ENCODE measurements around the gene SEMA6A. TPM values are rescaled to one million over a fixed set of nuclear protein-coding genes. Genes with fewer than 3 reads are reported as not detected.
"Not testable (repeated sequence)": the region's sequence is repeated elsewhere in the genome, so short reads cannot be mapped to it uniquely, and the experiment has no call there.

SEMA6A gene
- total and polyA plus RNA-seq, 10 of the 15 experiments (the other 5 are each of a cell fraction or from before 2014, with no cell fraction given), result 0.16 to 10.2 (median 1.1) TPM

- no peaks in the 10 kb centered on the region for H3K9me3 ChIP-seq (replicated peaks; ENCODE audit: control insufficient read depth, insufficient read depth, low read length)
- RAD21 ChIA-PET (ENCODE audit: unreplicated experiment), result interaction anchor here (0.9 to 1.7 kb wide), 3 partner anchors 18 to 52 kb away, joined by 3 to 4 read pairs (median 3); no protein-coding TSS in a partner anchor
- no peaks in the 10 kb centered on the region for H3K79me2 ChIP-seq (ENCODE audit: control insufficient read depth, insufficient read depth, low read length)
- no peak for DNase-seq (ENCODE audit: low read depth, low spot score)
- CTCF ChIA-PET, result interaction anchor here (0.8 kb wide), 1 partner anchor 387 kb away, joined by 3 read pairs; no protein-coding TSS in a partner anchor
- no peak for FAIRE-seq
- no peak overlapping the region for H3K9ac ChIP-seq (ENCODE audit: control insufficient read depth, insufficient read depth, low read length)
- no peak overlapping the region for H3K27ac ChIP-seq (ENCODE audit: control insufficient read depth, insufficient read depth)
- H3K4me2 ChIP-seq (ENCODE audit: control insufficient read depth, insufficient read depth), result no peak overlapping the region
- POLR2A ChIA-PET, result no interaction called here
- no peak for ATAC-seq
- SMC1A ChIA-PET (ENCODE audit: uncharacterized antibody, unreplicated experiment), result interaction anchor here (0.7 to 1.9 kb wide), 10 partner anchors 9 to 620 kb away, joined by 3 to 6 read pairs (median 4); no protein-coding TSS in a partner anchor
- no TSS peak for BruUV-seq (replicated peaks)
- no peaks in the 10 kb centered on the region for H3K27me3 ChIP-seq (replicated peaks in 1 of 2; ENCODE audit: control insufficient read depth in 2 of 2, insufficient read depth in 2 of 2, low read length in 1 of 2)
- 22% methylated on average over 3 of the region's 3 CpGs for whole genome bisulfite sequencing (ENCODE audit: insufficient coverage, insufficient replicate concordance, low lambda C conversion rate, missing lambda C conversion rate)
- intact Hi-C loops (cut with micrococcal nuclease; ENCODE audit: unreplicated experiment) (no loop called here), in situ Hi-C loops (cut with MboI) (no loop called here)
- TF ChIP-seq ELK1 (IDR thresholded peaks at IDR 0.05; ENCODE audit: low read depth, low read length) (no peak), SIN3A (IDR thresholded peaks at IDR 0.05; ENCODE audit: low read depth, low read length) (no peak), HDAC2 (IDR thresholded peaks at IDR 0.05) (no peak), YBX1 (IDR thresholded peaks at IDR 0.05) (no peak), RFX5 (IDR thresholded peaks at IDR 0.05; ENCODE audit: low read depth, low read length) (no peak), HDGF (IDR thresholded peaks at IDR 0.05) (no peak), SUPT20H (IDR thresholded peaks at IDR 0.05; ENCODE audit: borderline replicate concordance, control insufficient read depth, low read depth, low read length) (no peak), NFYB (IDR thresholded peaks at IDR 0.05; ENCODE audit: insufficient read depth, low read depth, low read length) (no peak)
- H3K4me1 ChIP-seq (ENCODE audit: control insufficient read depth, insufficient read depth, low read length), result no peaks in the 10 kb centered on the region
- H3K4me3 ChIP-seq, result no peak overlapping the region
- H4K20me1 ChIP-seq (ENCODE audit: control insufficient read depth, insufficient read depth), result no peaks in the 10 kb centered on the region
- no peak overlapping the region for H2AFZ ChIP-seq (ENCODE audit: control insufficient read depth, low read depth, low read length)
- no peaks in the 10 kb centered on the region for H3K36me3 ChIP-seq (ENCODE audit: control insufficient read depth in 2 of 2, insufficient read depth in 2 of 2, low read length in 1 of 2)
These were observed 50.3 kb downstream of the SEMA6A start for GRCh38 chr5:116524051-116524904.

- H2AFZ ChIP-seq (ENCODE audit: control insufficient read depth, low read depth, low read length); H3K9me3 ChIP-seq (replicated peaks; ENCODE audit: control insufficient read depth, insufficient read depth, low read length); H3K79me2 ChIP-seq (ENCODE audit: control insufficient read depth, insufficient read depth, low read length); H3K27me3 ChIP-seq (replicated peaks in 1 of 2; ENCODE audit: control insufficient read depth in 2 of 2, insufficient read depth in 2 of 2, low read length in 1 of 2); in situ Hi-C loops (cut with MboI); H3K27ac ChIP-seq (ENCODE audit: control insufficient read depth, insufficient read depth); DNase-seq (ENCODE audit: low read depth, low spot score); ATAC-seq; H3K4me1 ChIP-seq (ENCODE audit: control insufficient read depth, insufficient read depth, low read length); FAIRE-seq; H3K9ac ChIP-seq (ENCODE audit: control insufficient read depth, insufficient read depth, low read length); H3K4me3 ChIP-seq; H3K4me2 ChIP-seq (ENCODE audit: control insufficient read depth, insufficient read depth); BruUV-seq (replicated peaks); H3K36me3 ChIP-seq (ENCODE audit: control insufficient read depth in 2 of 2, insufficient read depth in 2 of 2, low read length in 1 of 2); POLR2A ChIA-PET; intact Hi-C loops (cut with micrococcal nuclease; ENCODE audit: unreplicated experiment); H4K20me1 ChIP-seq (ENCODE audit: control insufficient read depth, insufficient read depth): not testable (repeated sequence)
- 74% methylated on average over 11 of the region's 11 CpGs for WGBS (ENCODE audit: insufficient coverage, insufficient replicate concordance, low lambda C conversion rate, missing lambda C conversion rate)
- ChIA-PET RAD21 (ENCODE audit: unreplicated experiment) (interaction anchor here (1.7 kb wide), 1 partner anchor 43 kb away, joined by 4 read pairs; no protein-coding TSS in a partner anchor), SMC1A (ENCODE audit: uncharacterized antibody, unreplicated experiment) (interaction anchor here (0.9 to 1.8 kb wide), 4 partner anchors 17 to 389 kb away, joined by 3 to 8 read pairs (median 3); no protein-coding TSS in a partner anchor), CTCF (interaction anchor here (1.7 kb wide), 1 partner anchor 12 kb away, joined by 3 read pairs; no protein-coding TSS in a partner anchor)
These were observed 51.4 kb downstream of the SEMA6A start for GRCh38 chr5:116523182-116523581.
